Endometrial microvascular endothelial cells (primary cell): ENCODE results near the gene SLC35B2. TPM values are rescaled to one million over a fixed set of nuclear protein-coding genes. Genes with fewer than 3 reads are reported as not detected.

Experiments used
- in situ Hi-C: cut with HindIII; loops from 2 replicates; pipeline ENCODE4 v1.10.0; 2017; ENCODE audit warnings: low sequenced_read_pairs, low pct_unique_long_range_greater_than_20kb; ENCODE audit errors: inconsistent ontology term
- total RNA-seq: library from RNA; depleted of rRNA; stranded (reverse); fragments of >200 nt; gene quantifications from one replicate; pipeline ENCODE4 v1.2.3, GENCODE V29; 2015; ENCODE audit errors: inconsistent ontology term

Gene SLC35B2
- total RNA-seq, 1 donor from 2014 or later, result 56.8 TPM

- in situ Hi-C loops, result no loop called here
These were observed 1.1 kb upstream of the SLC35B2 start for GRCh38 chr6:44258325-44258863.

- in situ Hi-C loops, result no loop called here
These were observed 511 bp upstream of the SLC35B2 start for GRCh38 chr6:44257753-44258324.

GRCh38 chr6:44256775-44257024 is 628 bp downstream of the SLC35B2 start:
- in situ Hi-C loops, result no loop called here

- in situ Hi-C loops, result no loop called here
These were observed 1.2 kb downstream of the SLC35B2 start for GRCh38 chr6:44255871-44256774.

GRCh38 chr6:44255105-44255808 is 2.1 kb downstream of the SLC35B2 start:
- in situ Hi-C loops, result no loop called here

GRCh38 chr6:44254191-44255104 is 2.9 kb downstream of the SLC35B2 start:
- in situ Hi-C loops, result no loop called here

- in situ Hi-C loops, result no loop called here
These were observed 3.8 kb downstream of the SLC35B2 start for GRCh38 chr6:44253307-44254101.

GRCh38 chr6:44251576-44252524 is 5.5 kb downstream of the SLC35B2 start:
- in situ Hi-C loops, result no loop called here

GRCh38 chr6:44250718-44251123 is 6.6 kb downstream of the SLC35B2 start:
- in situ Hi-C loops, result no loop called here

- in situ Hi-C loops, result no loop called here
These were observed 7.1 kb downstream of the SLC35B2 start for GRCh38 chr6:44250067-44250717.

GRCh38 chr6:44249082-44249748 is 8.1 kb downstream of the SLC35B2 start:
- in situ Hi-C loops, result no loop called here

GRCh38 chr6:44248579-44248978 is 8.7 kb downstream of the SLC35B2 start:
- in situ Hi-C loops, result no loop called here

GRCh38 chr6:44247338-44248302 is 9.7 kb downstream of the SLC35B2 start:
- in situ Hi-C loops, result no loop called here

- in situ Hi-C loops, result no loop called here
These were observed 10.5 kb downstream of the SLC35B2 start, which contains the start of gene HSP90AB1 for GRCh38 chr6:44246663-44247337. TSS of gene HSP90AB1 (plus strand) at chr6:44247101. CDS start at chr6:44248630, 1,529 bp downstream.
